GM12872 (cell line): ENCODE results near the gene NT5DC2.

Experiments
- CTCF ChIP-seq: IDR thresholded peaks from 3 replicates; pipeline ENCODE4 v1.5.1; 2011; ENCODE audit warnings: low read depth, mild to moderate bottlenecking, low read length, moderate library complexity; ENCODE audit not compliant: insufficient read depth

The NT5DC2 gene

GRCh38 chr3:52536369-52537164 lies 2.9 kb upstream of the NT5DC2 start, which contains the start of gene UQCC5:
UQCC5 (plus strand) TSS chr3:52536605; CDS start chr3:52536756, 151 bp downstream.
- TF ChIP-seq CTCF, result no peak; the same call in 2 of the 3 replicates

- no peak for TF ChIP-seq CTCF
Measured at GRCh38 chr3:52536112-52536368, 2.4 kb upstream of the NT5DC2 start.

- no peak for TF ChIP-seq CTCF
Measured at GRCh38 chr3:52535411-52536111, 1.9 kb upstream of the NT5DC2 start.

- no peak for TF ChIP-seq CTCF
Measured at GRCh38 chr3:52534281-52535183, 875 bp upstream of the NT5DC2 start.

GRCh38 chr3:52532838-52533622 lies 627 bp downstream of the NT5DC2 start:
- TF ChIP-seq CTCF, result no peak

DNA sequence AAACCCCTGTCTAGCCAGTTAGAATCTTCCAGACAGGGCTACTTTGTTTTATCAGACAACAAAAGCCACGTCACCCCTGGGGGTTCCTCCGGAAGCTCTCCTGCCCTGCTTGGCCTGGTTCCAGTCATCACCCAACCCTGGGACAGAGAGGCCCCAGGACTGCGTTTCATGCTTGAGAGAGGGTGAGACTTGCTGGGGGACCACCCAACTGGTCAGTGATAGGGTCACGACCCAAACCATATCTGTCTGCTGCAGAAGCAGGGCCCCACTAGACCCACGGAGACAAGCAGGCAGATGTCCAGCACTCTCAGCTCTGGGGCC lies 1.2 kb downstream of the NT5DC2 start:
- no peak for TF ChIP-seq CTCF
